A673 (cell line): ENCODE data around the gene TNC. TPM values are rescaled to one million over a fixed set of nuclear protein-coding genes. Genes with fewer than 3 reads are reported as not detected.

Experiments
- BruUV-seq: library from RNA; stranded (reverse); fragments of 400-500 nt; replicated peaks from 2 replicates; lab custom pipeline; 2021; lab: Mats Ljungman, UMichigan
- CTCF ChIA-PET: fragments of 300-600 bp; sonication (Branson Sonifier 250); formaldehyde crosslinking; loops from one replicate; lab custom pipeline; 2022; ENCODE audit warnings: antibody characterized with exemption; lab: Charles Lee
- POLR2A ChIA-PET: fragments of 300-600 bp; sonication (Branson Sonifier 250); formaldehyde crosslinking; loops from one replicate; lab custom pipeline; 2022; ENCODE audit warnings: antibody characterized with exemption; ENCODE audit not compliant: low non-redundant PET; lab: Charles Lee
- DNase-seq: peaks from one replicate; pipeline ENCODE4 v3.0.0-alpha.2; 2015; ENCODE audit warnings: low spot score
- H3K27ac ChIP-seq: fragments of 200-600 bp; sonication (generic); 2 replicates; pipeline ENCODE4 v1.5.1; 2016; ENCODE audit warnings: mixed run types, low read depth, mild to moderate bottlenecking, mixed read lengths, antibody characterized with exemption, low read length; ENCODE audit not compliant: poor library complexity, severe bottlenecking
- H3K27me3 ChIP-seq: fragments of 200-600 bp; sonication (generic); replicated peaks from 2 replicates; pipeline ENCODE4 v1.6.1; 2017; ENCODE audit warnings: mixed run types, low read depth, mild to moderate bottlenecking, mixed read lengths, antibody characterized with exemption, low read length; ENCODE audit not compliant: insufficient read depth, poor library complexity
- H3K36me3 ChIP-seq: fragments of 200-600 bp; sonication (generic); 2 replicates; pipeline ENCODE4 v1.6.1; 2016; ENCODE audit warnings: mixed run types, mild to moderate bottlenecking, mixed read lengths, antibody characterized with exemption, low read length; ENCODE audit not compliant: insufficient read depth, poor library complexity, severe bottlenecking
- H3K4me1 ChIP-seq: fragments of 200-600 bp; sonication (generic); 2 replicates; pipeline ENCODE4 v1.6.1; 2017; ENCODE audit warnings: mixed run types, mild to moderate bottlenecking, mixed read lengths, antibody characterized with exemption, low read length; ENCODE audit not compliant: insufficient read depth, poor library complexity, severe bottlenecking
- H3K4me3 ChIP-seq: fragments of 200-600 bp; sonication (generic); 2 replicates; pipeline ENCODE4 v1.5.1; 2016; ENCODE audit warnings: low read depth, mixed run types, mild to moderate bottlenecking, mixed read lengths, low read length; ENCODE audit not compliant: poor library complexity, severe bottlenecking
- H3K9me3 ChIP-seq: fragments of 200-600 bp; sonication (generic); 2 replicates; pipeline ENCODE4 v1.6.1; 2016; ENCODE audit warnings: mixed run types, low read depth, mild to moderate bottlenecking, mixed read lengths, antibody characterized with exemption, low read length; ENCODE audit not compliant: poor library complexity, severe bottlenecking
- CTCF ChIP-seq: fragments of 300-800, 200-600 bp; sonication (generic); conservative IDR thresholded peaks from 2 replicates; pipeline ENCODE4 v1.5.1; 2017; ENCODE audit warnings: low read depth, mild to moderate bottlenecking, antibody characterized with exemption, low read length, moderate library complexity, mixed read lengths
- EZH2 ChIP-seq: fragments of 200-600 bp; sonication (generic); IDR thresholded peaks from 2 replicates; pipeline ENCODE4 v1.6.1; 2017; ENCODE audit warnings: borderline replicate concordance, low read depth, mild to moderate bottlenecking, mixed read lengths, antibody characterized with exemption, low read length; ENCODE audit not compliant: poor library complexity, severe bottlenecking
- intact Hi-C: fragments of 100-400 bp; cut with micrococcal nuclease; formaldehyde crosslinking; loops from one replicate; pipeline ENCODE4 v1.10.0; 2022; ENCODE audit not compliant: unreplicated experiment
- total RNA-seq: library from RNA; stranded (reverse); gene quantifications from 2 replicates; pipeline ENCODE4 v1.2.3, GENCODE V29; 2021

Gene TNC
- total RNA-seq, 1 experiment from 2014 or later, result 202 TPM

GRCh38 chr9:115134941-115135340 is 17.0 kb upstream of the TNC start:
- Histone ChIP-seq H3K9me3 (no peaks in the 10 kb centered on the region), H3K27me3 (no peaks in the 10 kb centered on the region), H3K4me1 (peaks cover 6% of the 10 kb centered on the region), H3K27ac (no peak overlapping the region), H3K36me3 (no peaks in the 10 kb centered on the region), H3K4me3 (no peak overlapping the region)
- DNase-seq, result no peak
- ChIA-PET CTCF (no interaction called here), POLR2A (no interaction called here)
- intact Hi-C loops, result no loop called here
- no peak for TF ChIP-seq EZH2
- no peak for TF ChIP-seq CTCF
- BruUV-seq, result no TSS peak

- H3K27ac ChIP-seq, result no peak overlapping the region
- no peaks in the 10 kb centered on the region for H3K27me3 ChIP-seq
- ChIA-PET POLR2A (no interaction called here), CTCF (no interaction called here)
- peaks cover 6% of the 10 kb centered on the region for H3K4me1 ChIP-seq
- BruUV-seq, result no TSS peak
- TF ChIP-seq CTCF (no peak), EZH2 (no peak)
- no peaks in the 10 kb centered on the region for H3K9me3 ChIP-seq
- no peak for DNase-seq
- no peak overlapping the region for H3K4me3 ChIP-seq
- intact Hi-C loops, result no loop called here
- H3K36me3 ChIP-seq, result no peaks in the 10 kb centered on the region
Observed at GRCh38 chr9:115133649-115134048, 15.7 kb upstream of the TNC start.

GRCh38 chr9:115132648-115133047 is 14.7 kb upstream of the TNC start:
- H3K4me3 ChIP-seq, result no peak overlapping the region
- intact Hi-C loops, result no loop called here
- CTCF ChIA-PET, result no interaction called here
- POLR2A ChIA-PET, result no interaction called here
- no peaks in the 10 kb centered on the region for H3K36me3 ChIP-seq
- H3K9me3 ChIP-seq, result no peaks in the 10 kb centered on the region
- peaks cover 6% of the 10 kb centered on the region for H3K4me1 ChIP-seq
- no peak for TF ChIP-seq CTCF
- TF ChIP-seq EZH2, result no peak
- no peak overlapping the region for H3K27ac ChIP-seq
- no peak for DNase-seq
- no TSS peak for BruUV-seq
- no peaks in the 10 kb centered on the region for H3K27me3 ChIP-seq
